Smooth muscle cell (in vitro differentiated cells): ENCODE results near the gene ZSCAN9. TPM values are rescaled to one million over a fixed set of nuclear protein-coding genes. Genes with fewer than 3 reads are reported as not detected.
A peak's percentile ranks its signal among the peaks of the same experiment; 100 is the strongest.

Experiments used
- DNase-seq: peaks from one replicate; lab custom pipeline; 2025; ENCODE audit not compliant: unreplicated experiment; lab: John Stamatoyannopoulos, UW
- H2AFZ ChIP-seq: fragments of 200-600 bp; sonication (generic); 2 replicates; pipeline ENCODE4 v1.6.0; 2016; ENCODE audit warnings: antibody characterized with exemption, low read depth, mild to moderate bottlenecking
- H3F3A ChIP-seq: fragments of 200-600 bp; sonication (generic); 2 replicates; pipeline ENCODE4 v1.6.0; 2017; ENCODE audit warnings: antibody characterized with exemption, low read depth
- H3K27ac ChIP-seq: fragments of 200-600 bp; sonication (generic); 2 replicates; pipeline ENCODE4 v1.5.1; 2016; ENCODE audit warnings: low read depth, mild to moderate bottlenecking
- H3K27me3 ChIP-seq: fragments of 200-600 bp; sonication (generic); 2 replicates; pipeline ENCODE4 v1.6.1; 2016; ENCODE audit warnings: low read depth, mild to moderate bottlenecking
- H3K36me3 ChIP-seq: fragments of 200-600 bp; sonication (generic); 2 replicates; pipeline ENCODE4 v1.5.1; 2016; ENCODE audit warnings: low read depth
- H3K4me1 ChIP-seq: fragments of 200-600 bp; sonication (generic); 2 replicates; pipeline ENCODE4 v1.5.1; 2016; ENCODE audit warnings: low read depth
- H3K4me2 ChIP-seq: fragments of 200-600 bp; sonication (generic); 2 replicates; pipeline ENCODE4 v1.6.0; 2016; ENCODE audit warnings: mild to moderate bottlenecking
- H3K4me3 ChIP-seq: fragments of 200-600 bp; sonication (generic); 2 replicates; pipeline ENCODE4 v1.5.1; 2016; ENCODE audit warnings: mild to moderate bottlenecking
- H3K79me2 ChIP-seq: fragments of 200-600 bp; sonication (generic); 2 replicates; pipeline ENCODE4 v1.6.0; 2016; ENCODE audit warnings: low read depth, mild to moderate bottlenecking
- H3K9ac ChIP-seq: fragments of 200-600 bp; sonication (generic); 2 replicates; pipeline ENCODE4 v1.6.0; 2016; ENCODE audit warnings: low read depth
- H3K9me3 ChIP-seq: fragments of 200-600 bp; sonication (generic); replicated peaks from 2 replicates; pipeline ENCODE4 v1.5.1; 2016; ENCODE audit warnings: low read depth
- H4K20me1 ChIP-seq: fragments of 200-600 bp; sonication (generic); 2 replicates; pipeline ENCODE4 v1.6.0; 2016; ENCODE audit warnings: low read depth
- CTCF ChIP-seq: fragments of 200-600 bp; sonication (generic); IDR thresholded peaks from 2 replicates; pipeline ENCODE4 v1.5.1; 2017; ENCODE audit warnings: borderline replicate concordance, mild to moderate bottlenecking, antibody characterized with exemption; ENCODE audit not compliant: insufficient read depth, poor library complexity, severe bottlenecking
- WGBS: methylation state at CpG from one replicate; pipeline ENCODE4 v1.1.7; 2016; ENCODE audit warnings: low lambda C conversion rate; 5-methylcytosine and 5-hydroxymethylcytosine counted together
- polyA plus RNA-seq: library from polyadenylated mRNA; unstranded; fragments of >200 nt; fragmentation: Nextera tagmentation; extraction: Ambion mirVana; gene quantifications from 2 replicates; pipeline ENCODE4 v1.2.1, GENCODE V29; 2016
- total RNA-seq: library from RNA; depleted of rRNA; stranded (reverse); fragments of >200 nt; gene quantifications from 2 replicates; pipeline ENCODE4 v1.2.3, GENCODE V29; 2014

ZSCAN9 gene
- total and polyA plus RNA-seq, 2 experiments from 2014 or later = 7.3 to 18.3 TPM

GRCh38 chr6:28218312-28219248 lies 6.5 kb upstream of the ZSCAN9 start:
- H3K79me2 ChIP-seq = no peaks in the 10 kb centered on the region
- H3K9ac ChIP-seq = peak overlapping the region; percentile 68
- WGBS = 19% methylated on average over 36 of the region's 56 CpGs
- no peaks in the 10 kb centered on the region for H4K20me1 ChIP-seq
- H3K27ac ChIP-seq = peak overlapping the region; percentile 42
- H3F3A ChIP-seq = no peaks in the 10 kb centered on the region
- peak overlapping the region; percentile 97 for H3K4me2 ChIP-seq
- H2AFZ ChIP-seq = peak overlapping the region; percentile 84
- peak overlapping the region; percentile 80 for H3K4me3 ChIP-seq
- H3K9me3 ChIP-seq = no peaks in the 10 kb centered on the region
- H3K4me1 ChIP-seq = peaks cover 4% of the 10 kb centered on the region
- TF ChIP-seq CTCF = no peak
- peaks cover 44% of the 10 kb centered on the region for H3K27me3 ChIP-seq
- H3K36me3 ChIP-seq = no peaks in the 10 kb centered on the region
- DNase-seq = peak; percentile 19

GRCh38 chr6:28220257-28221133 lies 4.6 kb upstream of the ZSCAN9 start:
- no peaks in the 10 kb centered on the region for H3K79me2 ChIP-seq
- peak overlapping the region; percentile 34 for H2AFZ ChIP-seq
- no peaks in the 10 kb centered on the region for H3K36me3 ChIP-seq
- H3K27me3 ChIP-seq = peaks cover 26% of the 10 kb centered on the region
- 58% methylated on average over 6 of the region's 6 CpGs for WGBS
- DNase-seq = no peak
- peaks cover 9% of the 10 kb centered on the region for H3K4me1 ChIP-seq
- no peak overlapping the region for H3K4me2 ChIP-seq
- no peak overlapping the region for H3K27ac ChIP-seq
- no peaks in the 10 kb centered on the region for H3K9me3 ChIP-seq
- H3K9ac ChIP-seq = no peak overlapping the region
- TF ChIP-seq CTCF = no peak
- no peak overlapping the region for H3K4me3 ChIP-seq
- no peaks in the 10 kb centered on the region for H3F3A ChIP-seq
- no peaks in the 10 kb centered on the region for H4K20me1 ChIP-seq

- peaks cover 7% of the 10 kb centered on the region for H3K36me3 ChIP-seq
- H3K4me2 ChIP-seq = peak overlapping the region; percentile 98
- H3K27me3 ChIP-seq = peaks cover 17% of the 10 kb centered on the region
- H3F3A ChIP-seq = no peaks in the 10 kb centered on the region
- peaks cover 10% of the 10 kb centered on the region for H3K79me2 ChIP-seq
- 60% methylated on average over 9 of the region's 9 CpGs for WGBS
- no peaks in the 10 kb centered on the region for H3K9me3 ChIP-seq
- TF ChIP-seq CTCF = no peak
- peak overlapping the region; percentile 40 for H3K27ac ChIP-seq
- no peak for DNase-seq
- H3K4me1 ChIP-seq = peaks cover 14% of the 10 kb centered on the region
- no peaks in the 10 kb centered on the region for H4K20me1 ChIP-seq
- peak overlapping the region; percentile 96 for H3K4me3 ChIP-seq
- H2AFZ ChIP-seq = peak overlapping the region; percentile 93
- peak overlapping the region; percentile 46 for H3K9ac ChIP-seq
These were observed 682 bp upstream of the ZSCAN9 start for GRCh38 chr6:28224131-28225055.
